K562 (cell line): ENCODE measurements around the gene PARD3. TPM values are rescaled to one million over a fixed set of nuclear protein-coding genes. Genes with fewer than 3 reads are reported as not detected.

ENCODE experiments used
- GTF2A2 ChIP-seq: IDR thresholded peaks from 2 replicates; pipeline ENCODE4 v1.6.1; 2016; ENCODE audit warnings: mild to moderate bottlenecking, missing genetic modification characterization, missing compliant biosample characterization
- NR2F6 ChIP-seq: fragments of 450-650 bp; formaldehyde crosslinking; IDR thresholded peaks from 2 replicates; pipeline ENCODE4 v1.4.0; 2020; ENCODE audit warnings: mild to moderate bottlenecking
- RB1 ChIP-seq: fragments of 450-650 bp; IDR thresholded peaks from 2 replicates; pipeline ENCODE4 v1.6.1; 2017; ENCODE audit warnings: low read depth, mild to moderate bottlenecking
- SP2 ChIP-seq: IDR thresholded peaks from 2 replicates; pipeline ENCODE4 v1.6.1; 2011; ENCODE audit warnings: mild to moderate bottlenecking, low read depth, low read length, moderate library complexity; ENCODE audit not compliant: poor library complexity, severe bottlenecking; ENCODE audit errors: extremely low read depth
- TRIM24 ChIP-seq, 2 experiments: fragments of 450-650 bp; IDR thresholded peaks; 2 replicates each; pipeline ENCODE4 v1.6.1; 2016
- XRCC4 ChIP-seq: IDR thresholded peaks from one replicate; pipeline ENCODE4 v1.6.1; 2011; ENCODE audit not compliant: insufficient read depth, insufficient read length; ENCODE audit errors: extremely low read depth
- ZSCAN29 ChIP-seq: fragments of 450-650 bp; IDR thresholded peaks from 2 replicates; pipeline ENCODE4 v1.6.1; 2017
- ZZZ3 ChIP-seq: fragments of 450-650 bp; IDR thresholded peaks from 2 replicates; pipeline ENCODE4 v1.6.1; 2016; ENCODE audit warnings: antibody characterized with exemption, mild to moderate bottlenecking, moderate library complexity
- polyA plus RNA-seq, 8 experiments: library from polyadenylated mRNA; depleted of rRNA in 4 of 8; stranded (reverse) in 5 of 8; unstranded in 3 of 8; fragments of >200 nt; fragmentation: Nextera tagmentation in 2 of 8; fragmentation: Illumina TruSeq in 1 of 8; extraction: Ambion mirVana in 2 of 8; extraction: Trizol in 1 of 8; gene quantifications; 2 replicates each; pipeline versions ENCODE4 v1.2.1 to v1.2.3, GENCODE V29; 2011 to 2014; ENCODE audit warnings: inconsistent platforms in 1 of 8, missing spikeins in 1 of 8
- total RNA-seq, 7 experiments: library from RNA; depleted of rRNA in 6 of 7; stranded (reverse); fragments of >200 nt in 6 of 7; fragmentation: Illumina TruSeq in 2 of 7; extraction: Trizol in 2 of 7; gene quantifications; 2 replicates each; pipeline versions ENCODE4 v1.2.1 to v1.2.3, GENCODE V29; 2011 to 2021; ENCODE audit warnings: low replicate concordance in 1 of 7
- TF ChIP-seq, protein P1 (sequence below): fragments of 200-600 bp; sonication (generic); IDR thresholded peaks from one replicate; pipeline ENCODE4 v1.6.1; 2012; ENCODE audit warnings: mild to moderate bottlenecking, low read depth, low read length, inconsistent platforms
- TF ChIP-seq, protein P2 (sequence below): sonication (generic); formaldehyde crosslinking; IDR thresholded peaks from 2 replicates; pipeline ENCODE4 v1.8.0; 2022; ENCODE audit warnings: mild to moderate bottlenecking, missing genetic modification reagents, borderline replicate concordance
- TF ChIP-seq, protein P3 (sequence below): sonication (generic); formaldehyde crosslinking; IDR thresholded peaks from 2 replicates; pipeline ENCODE4 v1.9.0; 2022; ENCODE audit warnings: mild to moderate bottlenecking, missing genetic modification reagents
- TF ChIP-seq, protein P4 (sequence below): fragments of 250-450 bp; sonication (Bioruptor Pico); IDR thresholded peaks from 2 replicates; pipeline ENCODE4 v1.5.0; 2020; ENCODE audit warnings: mild to moderate bottlenecking, borderline replicate concordance

Gene PARD3
- total and polyA plus RNA-seq, 9 of the 15 experiments (the other 6 are each of a cell fraction or from before 2014, with no cell fraction given): 2.7 to 11.7 (median 7.7) TPM

DNA sequence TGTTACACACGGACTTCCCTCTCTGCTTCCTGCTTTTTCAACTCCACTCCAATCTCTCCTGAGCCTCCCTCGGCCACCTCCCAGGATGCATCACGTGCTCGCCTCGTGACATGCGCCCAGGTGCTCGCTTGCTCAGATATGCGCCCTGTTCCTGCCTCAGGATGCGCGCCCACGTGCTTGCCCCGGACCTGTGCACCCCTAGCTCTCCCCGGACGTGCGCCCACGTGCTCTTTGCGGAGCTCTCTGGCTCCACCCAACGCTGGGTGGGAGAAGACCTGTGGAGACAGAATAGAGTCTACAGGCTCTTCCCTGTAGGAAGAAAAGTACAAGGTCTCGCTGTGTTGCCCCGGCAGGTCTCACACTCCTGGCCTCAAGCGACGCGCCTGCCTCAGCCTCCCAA lies 23.1 kb downstream of the PARD3 start (continued):
- TF ChIP-seq, protein P1, sequence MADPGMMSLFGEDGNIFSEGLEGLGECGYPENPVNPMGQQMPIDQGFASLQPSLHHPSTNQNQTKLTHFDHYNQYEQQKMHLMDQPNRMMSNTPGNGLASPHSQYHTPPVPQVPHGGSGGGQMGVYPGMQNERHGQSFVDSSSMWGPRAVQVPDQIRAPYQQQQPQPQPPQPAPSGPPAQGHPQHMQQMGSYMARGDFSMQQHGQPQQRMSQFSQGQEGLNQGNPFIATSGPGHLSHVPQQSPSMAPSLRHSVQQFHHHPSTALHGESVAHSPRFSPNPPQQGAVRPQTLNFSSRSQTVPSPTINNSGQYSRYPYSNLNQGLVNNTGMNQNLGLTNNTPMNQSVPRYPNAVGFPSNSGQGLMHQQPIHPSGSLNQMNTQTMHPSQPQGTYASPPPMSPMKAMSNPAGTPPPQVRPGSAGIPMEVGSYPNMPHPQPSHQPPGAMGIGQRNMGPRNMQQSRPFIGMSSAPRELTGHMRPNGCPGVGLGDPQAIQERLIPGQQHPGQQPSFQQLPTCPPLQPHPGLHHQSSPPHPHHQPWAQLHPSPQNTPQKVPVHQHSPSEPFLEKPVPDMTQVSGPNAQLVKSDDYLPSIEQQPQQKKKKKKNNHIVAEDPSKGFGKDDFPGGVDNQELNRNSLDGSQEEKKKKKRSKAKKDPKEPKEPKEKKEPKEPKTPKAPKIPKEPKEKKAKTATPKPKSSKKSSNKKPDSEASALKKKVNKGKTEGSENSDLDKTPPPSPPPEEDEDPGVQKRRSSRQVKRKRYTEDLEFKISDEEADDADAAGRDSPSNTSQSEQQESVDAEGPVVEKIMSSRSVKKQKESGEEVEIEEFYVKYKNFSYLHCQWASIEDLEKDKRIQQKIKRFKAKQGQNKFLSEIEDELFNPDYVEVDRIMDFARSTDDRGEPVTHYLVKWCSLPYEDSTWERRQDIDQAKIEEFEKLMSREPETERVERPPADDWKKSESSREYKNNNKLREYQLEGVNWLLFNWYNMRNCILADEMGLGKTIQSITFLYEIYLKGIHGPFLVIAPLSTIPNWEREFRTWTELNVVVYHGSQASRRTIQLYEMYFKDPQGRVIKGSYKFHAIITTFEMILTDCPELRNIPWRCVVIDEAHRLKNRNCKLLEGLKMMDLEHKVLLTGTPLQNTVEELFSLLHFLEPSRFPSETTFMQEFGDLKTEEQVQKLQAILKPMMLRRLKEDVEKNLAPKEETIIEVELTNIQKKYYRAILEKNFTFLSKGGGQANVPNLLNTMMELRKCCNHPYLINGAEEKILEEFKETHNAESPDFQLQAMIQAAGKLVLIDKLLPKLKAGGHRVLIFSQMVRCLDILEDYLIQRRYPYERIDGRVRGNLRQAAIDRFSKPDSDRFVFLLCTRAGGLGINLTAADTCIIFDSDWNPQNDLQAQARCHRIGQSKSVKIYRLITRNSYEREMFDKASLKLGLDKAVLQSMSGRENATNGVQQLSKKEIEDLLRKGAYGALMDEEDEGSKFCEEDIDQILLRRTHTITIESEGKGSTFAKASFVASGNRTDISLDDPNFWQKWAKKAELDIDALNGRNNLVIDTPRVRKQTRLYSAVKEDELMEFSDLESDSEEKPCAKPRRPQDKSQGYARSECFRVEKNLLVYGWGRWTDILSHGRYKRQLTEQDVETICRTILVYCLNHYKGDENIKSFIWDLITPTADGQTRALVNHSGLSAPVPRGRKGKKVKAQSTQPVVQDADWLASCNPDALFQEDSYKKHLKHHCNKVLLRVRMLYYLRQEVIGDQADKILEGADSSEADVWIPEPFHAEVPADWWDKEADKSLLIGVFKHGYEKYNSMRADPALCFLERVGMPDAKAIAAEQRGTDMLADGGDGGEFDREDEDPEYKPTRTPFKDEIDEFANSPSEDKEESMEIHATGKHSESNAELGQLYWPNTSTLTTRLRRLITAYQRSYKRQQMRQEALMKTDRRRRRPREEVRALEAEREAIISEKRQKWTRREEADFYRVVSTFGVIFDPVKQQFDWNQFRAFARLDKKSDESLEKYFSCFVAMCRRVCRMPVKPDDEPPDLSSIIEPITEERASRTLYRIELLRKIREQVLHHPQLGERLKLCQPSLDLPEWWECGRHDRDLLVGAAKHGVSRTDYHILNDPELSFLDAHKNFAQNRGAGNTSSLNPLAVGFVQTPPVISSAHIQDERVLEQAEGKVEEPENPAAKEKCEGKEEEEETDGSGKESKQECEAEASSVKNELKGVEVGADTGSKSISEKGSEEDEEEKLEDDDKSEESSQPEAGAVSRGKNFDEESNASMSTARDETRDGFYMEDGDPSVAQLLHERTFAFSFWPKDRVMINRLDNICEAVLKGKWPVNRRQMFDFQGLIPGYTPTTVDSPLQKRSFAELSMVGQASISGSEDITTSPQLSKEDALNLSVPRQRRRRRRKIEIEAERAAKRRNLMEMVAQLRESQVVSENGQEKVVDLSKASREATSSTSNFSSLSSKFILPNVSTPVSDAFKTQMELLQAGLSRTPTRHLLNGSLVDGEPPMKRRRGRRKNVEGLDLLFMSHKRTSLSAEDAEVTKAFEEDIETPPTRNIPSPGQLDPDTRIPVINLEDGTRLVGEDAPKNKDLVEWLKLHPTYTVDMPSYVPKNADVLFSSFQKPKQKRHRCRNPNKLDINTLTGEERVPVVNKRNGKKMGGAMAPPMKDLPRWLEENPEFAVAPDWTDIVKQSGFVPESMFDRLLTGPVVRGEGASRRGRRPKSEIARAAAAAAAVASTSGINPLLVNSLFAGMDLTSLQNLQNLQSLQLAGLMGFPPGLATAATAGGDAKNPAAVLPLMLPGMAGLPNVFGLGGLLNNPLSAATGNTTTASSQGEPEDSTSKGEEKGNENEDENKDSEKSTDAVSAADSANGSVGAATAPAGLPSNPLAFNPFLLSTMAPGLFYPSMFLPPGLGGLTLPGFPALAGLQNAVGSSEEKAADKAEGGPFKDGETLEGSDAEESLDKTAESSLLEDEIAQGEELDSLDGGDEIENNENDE: no peak
- no peak for TF ChIP-seq SP2
- no peak for TF ChIP-seq GTF2A2 (tag)
- TF ChIP-seq, protein P2, sequence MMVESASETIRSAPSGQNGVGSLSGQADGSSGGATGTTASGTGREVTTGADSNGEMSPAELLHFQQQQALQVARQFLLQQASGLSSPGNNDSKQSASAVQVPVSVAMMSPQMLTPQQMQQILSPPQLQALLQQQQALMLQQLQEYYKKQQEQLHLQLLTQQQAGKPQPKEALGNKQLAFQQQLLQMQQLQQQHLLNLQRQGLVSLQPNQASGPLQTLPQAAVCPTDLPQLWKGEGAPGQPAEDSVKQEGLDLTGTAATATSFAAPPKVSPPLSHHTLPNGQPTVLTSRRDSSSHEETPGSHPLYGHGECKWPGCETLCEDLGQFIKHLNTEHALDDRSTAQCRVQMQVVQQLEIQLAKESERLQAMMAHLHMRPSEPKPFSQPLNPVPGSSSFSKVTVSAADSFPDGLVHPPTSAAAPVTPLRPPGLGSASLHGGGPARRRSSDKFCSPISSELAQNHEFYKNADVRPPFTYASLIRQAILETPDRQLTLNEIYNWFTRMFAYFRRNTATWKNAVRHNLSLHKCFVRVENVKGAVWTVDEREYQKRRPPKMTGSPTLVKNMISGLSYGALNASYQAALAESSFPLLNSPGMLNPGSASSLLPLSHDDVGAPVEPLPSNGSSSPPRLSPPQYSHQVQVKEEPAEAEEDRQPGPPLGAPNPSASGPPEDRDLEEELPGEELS (CRISPR knock-in tag): no peak
- TF ChIP-seq TRIM24 (IDR thresholded peaks at IDR 0.05): no peak
- TF ChIP-seq, protein P3, sequence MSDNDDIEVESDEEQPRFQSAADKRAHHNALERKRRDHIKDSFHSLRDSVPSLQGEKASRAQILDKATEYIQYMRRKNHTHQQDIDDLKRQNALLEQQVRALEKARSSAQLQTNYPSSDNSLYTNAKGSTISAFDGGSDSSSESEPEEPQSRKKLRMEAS (CRISPR knock-in tag): peak; percentile 99
- no peak for TF ChIP-seq ZSCAN29
- no peak for TF ChIP-seq XRCC4
- no peak for TF ChIP-seq NR2F6
- no peak for TF ChIP-seq ZZZ3
- TF ChIP-seq, protein P4, sequence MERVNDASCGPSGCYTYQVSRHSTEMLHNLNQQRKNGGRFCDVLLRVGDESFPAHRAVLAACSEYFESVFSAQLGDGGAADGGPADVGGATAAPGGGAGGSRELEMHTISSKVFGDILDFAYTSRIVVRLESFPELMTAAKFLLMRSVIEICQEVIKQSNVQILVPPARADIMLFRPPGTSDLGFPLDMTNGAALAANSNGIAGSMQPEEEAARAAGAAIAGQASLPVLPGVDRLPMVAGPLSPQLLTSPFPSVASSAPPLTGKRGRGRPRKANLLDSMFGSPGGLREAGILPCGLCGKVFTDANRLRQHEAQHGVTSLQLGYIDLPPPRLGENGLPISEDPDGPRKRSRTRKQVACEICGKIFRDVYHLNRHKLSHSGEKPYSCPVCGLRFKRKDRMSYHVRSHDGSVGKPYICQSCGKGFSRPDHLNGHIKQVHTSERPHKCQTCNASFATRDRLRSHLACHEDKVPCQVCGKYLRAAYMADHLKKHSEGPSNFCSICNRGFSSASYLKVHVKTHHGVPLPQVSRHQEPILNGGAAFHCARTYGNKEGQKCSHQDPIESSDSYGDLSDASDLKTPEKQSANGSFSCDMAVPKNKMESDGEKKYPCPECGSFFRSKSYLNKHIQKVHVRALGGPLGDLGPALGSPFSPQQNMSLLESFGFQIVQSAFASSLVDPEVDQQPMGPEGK (CRISPR knock-in tag): no peak
- no peak for TF ChIP-seq RB1
